Gastrocnemius medialis (tissue), 4 donors: Measurements from ENCODE around the gene CHRNB4.

Experiments used
- POLR2A ChIP-seq, 2 donors: fragments of 450-650 bp; IDR thresholded peaks; one replicate each; pipeline ENCODE4 v1.6.1; 2017; ENCODE audit warnings: antibody characterized with exemption in 2 of 2, mild to moderate bottlenecking in 2 of 2, moderate library complexity in 2 of 2
- TF ChIP-seq, protein P1 (sequence below), 5 experiments: fragments of 450-650 bp in 3 of 5; fragments of 200-600 bp in 2 of 5; sonication (generic) in 2 of 5; IDR thresholded peaks in 4 of 5; conservative IDR thresholded peaks in 1 of 5; 1 replicate in 4 of 5; 2 replicates in 1 of 5; pipeline ENCODE4 v1.5.1; 2016 to 2019; ENCODE audit warnings: antibody characterized with exemption in 5 of 5, mild to moderate bottlenecking in 3 of 5, moderate library complexity in 3 of 5

- TF ChIP-seq, protein P1, sequence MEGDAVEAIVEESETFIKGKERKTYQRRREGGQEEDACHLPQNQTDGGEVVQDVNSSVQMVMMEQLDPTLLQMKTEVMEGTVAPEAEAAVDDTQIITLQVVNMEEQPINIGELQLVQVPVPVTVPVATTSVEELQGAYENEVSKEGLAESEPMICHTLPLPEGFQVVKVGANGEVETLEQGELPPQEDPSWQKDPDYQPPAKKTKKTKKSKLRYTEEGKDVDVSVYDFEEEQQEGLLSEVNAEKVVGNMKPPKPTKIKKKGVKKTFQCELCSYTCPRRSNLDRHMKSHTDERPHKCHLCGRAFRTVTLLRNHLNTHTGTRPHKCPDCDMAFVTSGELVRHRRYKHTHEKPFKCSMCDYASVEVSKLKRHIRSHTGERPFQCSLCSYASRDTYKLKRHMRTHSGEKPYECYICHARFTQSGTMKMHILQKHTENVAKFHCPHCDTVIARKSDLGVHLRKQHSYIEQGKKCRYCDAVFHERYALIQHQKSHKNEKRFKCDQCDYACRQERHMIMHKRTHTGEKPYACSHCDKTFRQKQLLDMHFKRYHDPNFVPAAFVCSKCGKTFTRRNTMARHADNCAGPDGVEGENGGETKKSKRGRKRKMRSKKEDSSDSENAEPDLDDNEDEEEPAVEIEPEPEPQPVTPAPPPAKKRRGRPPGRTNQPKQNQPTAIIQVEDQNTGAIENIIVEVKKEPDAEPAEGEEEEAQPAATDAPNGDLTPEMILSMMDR (IDR thresholded peaks at IDR 0.05 in 4 of 5, conservative IDR thresholded peaks at IDR 0.05 in 1 of 5) = no peak
- TF ChIP-seq POLR2A (IDR thresholded peaks at IDR 0.05) = no peak
Measured at GRCh38 chr15:78663703-78664102, 22.7 kb upstream of the CHRNB4 start.
